Uterus (tissue), 2 donors: Measurements from ENCODE around the gene RARRES1.

Experiments
- POLR2A ChIP-seq, 2 donors: fragments of 450-650 bp; IDR thresholded peaks; one replicate each; pipeline ENCODE4 v1.6.1; 2016; ENCODE audit warnings: antibody characterized with exemption in 2 of 2, mild to moderate bottlenecking in 1 of 2, moderate library complexity in 1 of 2
- TF ChIP-seq, protein P1 (sequence below), 4 experiments: fragments of 200-600 bp in 2 of 4; fragments of 450-650 bp in 2 of 4; sonication (generic) in 2 of 4; IDR thresholded peaks; one replicate each; pipeline ENCODE4 v1.5.1; 2016 to 2019; ENCODE audit warnings: antibody characterized with exemption in 4 of 4, mild to moderate bottlenecking in 2 of 4, moderate library complexity in 1 of 4

- TF ChIP-seq, protein P1, sequence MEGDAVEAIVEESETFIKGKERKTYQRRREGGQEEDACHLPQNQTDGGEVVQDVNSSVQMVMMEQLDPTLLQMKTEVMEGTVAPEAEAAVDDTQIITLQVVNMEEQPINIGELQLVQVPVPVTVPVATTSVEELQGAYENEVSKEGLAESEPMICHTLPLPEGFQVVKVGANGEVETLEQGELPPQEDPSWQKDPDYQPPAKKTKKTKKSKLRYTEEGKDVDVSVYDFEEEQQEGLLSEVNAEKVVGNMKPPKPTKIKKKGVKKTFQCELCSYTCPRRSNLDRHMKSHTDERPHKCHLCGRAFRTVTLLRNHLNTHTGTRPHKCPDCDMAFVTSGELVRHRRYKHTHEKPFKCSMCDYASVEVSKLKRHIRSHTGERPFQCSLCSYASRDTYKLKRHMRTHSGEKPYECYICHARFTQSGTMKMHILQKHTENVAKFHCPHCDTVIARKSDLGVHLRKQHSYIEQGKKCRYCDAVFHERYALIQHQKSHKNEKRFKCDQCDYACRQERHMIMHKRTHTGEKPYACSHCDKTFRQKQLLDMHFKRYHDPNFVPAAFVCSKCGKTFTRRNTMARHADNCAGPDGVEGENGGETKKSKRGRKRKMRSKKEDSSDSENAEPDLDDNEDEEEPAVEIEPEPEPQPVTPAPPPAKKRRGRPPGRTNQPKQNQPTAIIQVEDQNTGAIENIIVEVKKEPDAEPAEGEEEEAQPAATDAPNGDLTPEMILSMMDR (IDR thresholded peaks at IDR 0.05): no peak
- no peak for TF ChIP-seq POLR2A (IDR thresholded peaks at IDR 0.05)
Observed at GRCh38 chr3:158738653-158739052, 6.4 kb upstream of the RARRES1 start.
